Cardiac fibroblast (primary cell): Measurements from ENCODE around the gene INPP5J.
"Not testable (repeated sequence)": the region's sequence is repeated elsewhere in the genome, so short reads cannot be mapped to it uniquely, and the experiment has no call there.

ENCODE experiments used
- DNase-seq, 2 donors: peaks; one replicate each; pipeline versions ENCODE4 v3.0.0 to v3.0.0-alpha.2; 2010; ENCODE audit warnings: low read depth in 2 of 2
- H3K4me3 ChIP-seq, 2 donors: replicated peaks in 1 of 2; 1 replicate in 1 of 2; 2 replicates in 1 of 2; pipeline ENCODE4 v1.5.1; 2011; ENCODE audit warnings: low read depth in 2 of 2, low read length in 2 of 2, mild to moderate bottlenecking in 2 of 2, moderate library complexity in 1 of 2
- TF ChIP-seq, protein P1 (sequence below): IDR thresholded peaks from one replicate; pipeline ENCODE4 v1.5.1; 2011; ENCODE audit warnings: low read depth, mild to moderate bottlenecking, low read length, inconsistent platforms

The INPP5J gene

DNA sequence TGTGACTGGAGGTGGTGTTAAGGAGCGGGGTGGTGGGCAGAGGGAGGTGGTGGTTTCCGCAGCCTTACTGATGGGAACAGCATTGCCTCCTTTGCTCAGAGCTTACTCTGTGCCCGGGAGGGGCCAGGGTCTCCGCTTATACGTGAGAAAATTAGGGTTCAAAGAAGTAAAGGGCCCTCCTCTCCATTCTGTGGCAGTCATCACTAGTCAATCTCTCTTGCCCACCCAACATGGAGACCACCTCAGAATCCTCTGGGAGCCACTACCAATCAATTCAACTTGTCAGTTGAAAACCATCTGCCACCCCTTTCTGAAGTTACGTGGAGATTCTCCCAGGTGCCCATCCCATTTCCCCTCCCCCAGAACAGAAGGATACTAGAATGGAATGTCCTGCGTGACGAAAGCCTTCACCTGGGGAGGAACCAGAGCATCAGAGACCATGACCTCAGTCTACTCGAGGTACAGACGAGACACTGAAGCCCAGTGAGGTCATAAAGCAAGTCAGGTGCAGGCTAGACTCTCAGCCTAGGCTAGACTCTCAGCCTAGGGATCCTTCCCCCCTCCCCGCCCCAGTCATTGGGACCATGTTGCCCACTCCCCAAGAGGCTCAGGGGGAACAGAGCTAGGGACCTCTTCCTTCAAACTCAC is 17.4 kb upstream of the INPP5J start:
- TF ChIP-seq, protein P1, sequence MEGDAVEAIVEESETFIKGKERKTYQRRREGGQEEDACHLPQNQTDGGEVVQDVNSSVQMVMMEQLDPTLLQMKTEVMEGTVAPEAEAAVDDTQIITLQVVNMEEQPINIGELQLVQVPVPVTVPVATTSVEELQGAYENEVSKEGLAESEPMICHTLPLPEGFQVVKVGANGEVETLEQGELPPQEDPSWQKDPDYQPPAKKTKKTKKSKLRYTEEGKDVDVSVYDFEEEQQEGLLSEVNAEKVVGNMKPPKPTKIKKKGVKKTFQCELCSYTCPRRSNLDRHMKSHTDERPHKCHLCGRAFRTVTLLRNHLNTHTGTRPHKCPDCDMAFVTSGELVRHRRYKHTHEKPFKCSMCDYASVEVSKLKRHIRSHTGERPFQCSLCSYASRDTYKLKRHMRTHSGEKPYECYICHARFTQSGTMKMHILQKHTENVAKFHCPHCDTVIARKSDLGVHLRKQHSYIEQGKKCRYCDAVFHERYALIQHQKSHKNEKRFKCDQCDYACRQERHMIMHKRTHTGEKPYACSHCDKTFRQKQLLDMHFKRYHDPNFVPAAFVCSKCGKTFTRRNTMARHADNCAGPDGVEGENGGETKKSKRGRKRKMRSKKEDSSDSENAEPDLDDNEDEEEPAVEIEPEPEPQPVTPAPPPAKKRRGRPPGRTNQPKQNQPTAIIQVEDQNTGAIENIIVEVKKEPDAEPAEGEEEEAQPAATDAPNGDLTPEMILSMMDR: no peak
- H3K4me3 ChIP-seq: no peak overlapping the region
- peak in 1 of 2 donors; percentile 19 for DNase-seq

DNA sequence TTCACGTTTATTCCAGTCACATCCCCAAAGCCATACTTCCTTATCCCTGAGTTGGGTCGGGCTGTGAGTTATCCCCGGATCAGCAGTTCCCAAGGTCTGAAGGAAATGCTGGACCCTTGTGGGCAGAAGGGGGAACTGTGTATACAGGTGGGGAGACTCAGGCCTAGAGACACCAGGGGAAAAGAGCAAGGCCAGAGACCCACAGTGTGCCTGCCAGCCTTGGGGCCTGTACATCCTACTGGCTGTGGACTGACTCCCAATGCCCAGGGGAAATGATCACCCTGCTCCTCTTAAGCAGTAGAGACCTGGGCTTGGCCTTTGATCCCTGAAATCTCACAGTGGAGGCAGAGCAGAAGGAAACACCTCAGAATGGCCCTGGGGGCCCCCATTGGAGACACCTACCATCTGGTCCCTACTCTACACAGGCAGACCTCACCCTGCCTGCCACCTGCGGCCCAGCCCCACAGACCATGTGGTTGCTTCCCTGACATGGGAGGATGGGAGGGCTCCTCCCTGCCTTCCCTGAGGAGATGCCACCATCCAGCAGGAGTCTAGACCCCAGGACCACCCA is 16.7 kb upstream of the INPP5J start:
- peak in 1 of 2 donors; percentile 33 for DNase-seq
- H3K4me3 ChIP-seq: peak overlapping the region; percentile 92 to 93
- TF ChIP-seq, protein P1: peak; percentile 23

DNA sequence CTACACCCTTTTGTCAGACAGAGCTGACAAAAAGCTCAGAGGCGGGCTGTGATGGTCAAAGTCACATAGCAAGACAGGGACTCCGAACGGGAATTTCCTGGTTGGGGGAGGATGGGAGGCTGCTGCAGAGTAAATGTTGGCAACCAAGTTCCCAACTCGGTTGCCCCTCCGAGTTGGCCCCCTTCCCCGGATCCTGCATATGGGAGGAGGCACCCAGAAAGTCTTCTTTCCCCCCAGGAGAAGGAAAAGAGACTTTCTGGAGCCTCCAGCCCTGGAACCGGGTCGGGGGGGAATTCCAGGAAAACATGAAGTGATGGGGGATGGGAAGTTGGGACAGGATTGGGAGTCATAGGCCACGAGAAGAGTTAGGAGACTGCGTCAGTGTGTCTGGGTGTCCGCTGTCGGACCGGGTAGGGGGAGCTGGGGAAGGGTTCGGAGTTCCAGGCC is 16.0 kb upstream of the INPP5J start:
- TF ChIP-seq, protein P1: no peak
- DNase-seq: peak; percentile 68 to 70
- peak overlapping the region; percentile 92 to 93 for H3K4me3 ChIP-seq

GRCh38 chr22:31107178-31107893 is 15.4 kb upstream of the INPP5J start, which contains the start of gene SELENOM:
TSS of gene SELENOM (minus strand) at chr22:31107568. CDS start at chr22:31107505, 63 bp downstream.
- TF ChIP-seq, protein P1: peak; percentile 99
- peak within 1 kb of the TSS; percentile 92 to 93 for H3K4me3 ChIP-seq
- DNase-seq: peak; percentile 99

DNA sequence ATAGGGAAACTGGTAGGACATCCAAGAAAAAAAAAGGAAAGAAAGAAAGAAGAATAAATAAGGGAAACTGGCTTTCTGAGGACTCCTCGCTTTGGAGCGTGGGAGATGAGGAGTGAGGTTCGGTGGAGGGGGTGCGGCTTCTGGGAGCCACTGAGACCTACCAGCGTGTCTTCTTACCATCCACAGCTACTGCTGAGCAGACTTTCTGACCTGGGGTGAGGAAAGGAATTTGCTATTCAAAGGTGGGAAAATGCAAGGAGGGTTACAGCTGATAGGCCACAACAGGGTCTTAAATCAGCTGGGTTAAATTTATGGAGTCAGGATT is 14.9 kb upstream of the INPP5J start:
- DNase-seq: no peak
- peak overlapping the region; percentile 12 to 38 for H3K4me3 ChIP-seq
- TF ChIP-seq, protein P1: no peak

- not testable (repeated sequence) for H3K4me3 ChIP-seq, DNase-seq
Measured at GRCh38 chr22:31112547-31113091, 10.1 kb upstream of the INPP5J start.
